ENCODE data around the gene NELL2.

GRCh38 chr12:44804068-44804467 is 72.0 kb downstream of the NELL2 start:
- TF ChIP-seq EP300 (IDR thresholded peaks at IDR 0.05; ENCODE audit: borderline replicate concordance) (no peak), CEBPB (IDR thresholded peaks at IDR 0.05) (no peak), MAX (IDR thresholded peaks at IDR 0.05) (no peak), FOXM1 (IDR thresholded peaks at IDR 0.05; ENCODE audit: borderline replicate concordance, low read depth) (no peak), NFIC (IDR thresholded peaks at IDR 0.05) (no peak), YY1 (IDR thresholded peaks at IDR 0.05; ENCODE audit: low read depth) (no peak)

All from Ishikawa (cell line).